ENCODE measurements around the gene CRIP2. TPM values are rescaled to one million over a fixed set of nuclear protein-coding genes. Genes with fewer than 3 reads are reported as not detected.

CRIP2 gene
- total and polyA plus RNA-seq, 10 of the 15 experiments (the other 5 are each of a cell fraction or from before 2014, with no cell fraction given) = 0.04 to 0.62 (median 0.37) TPM; not detected in 5

GRCh38 chr14:105440992-105441391 lies 33.6 kb upstream of the CRIP2 start (continued):
- TF ChIP-seq KAT2A (conservative IDR thresholded peaks at IDR 0.05; ENCODE audit: control insufficient read depth, low read depth, low read length) = no peak
- no peak for TF ChIP-seq ZNF207 (IDR thresholded peaks at IDR 0.05; ENCODE audit: borderline replicate concordance)
- no peak for TF ChIP-seq BRCA1 (IDR thresholded peaks at IDR 0.05; ENCODE audit: low read depth, low read length)
- TF ChIP-seq ATF7 (IDR thresholded peaks at IDR 0.05; ENCODE audit: low read depth) = no peak
- TF ChIP-seq RAD51 (IDR thresholded peaks at IDR 0.05) = no peak
- TF ChIP-seq ZSCAN29 (IDR thresholded peaks at IDR 0.05) = no peak
- no peak for TF ChIP-seq SRF (IDR thresholded peaks at IDR 0.05; ENCODE audit: low read depth in 2 of 2, low read length in 2 of 2)
- TF ChIP-seq RELA (IDR thresholded peaks at IDR 0.05; ENCODE audit: borderline replicate concordance, partially characterized antibody) = no peak
- TF ChIP-seq SIX5 (IDR thresholded peaks at IDR 0.05; ENCODE audit: low read depth, low read length, severe bottlenecking) = no peak
- no peak for TF ChIP-seq CUX1 (IDR thresholded peaks at IDR 0.05; ENCODE audit: insufficient replicate concordance, low read depth, low read length)
- TF ChIP-seq SUPT20H (IDR thresholded peaks at IDR 0.05; ENCODE audit: borderline replicate concordance, control insufficient read depth, low read depth, low read length) = no peak
